Mucosa of descending colon (tissue), 3 donors: ENCODE measurements around the gene NUB1. TPM values are rescaled to one million over a fixed set of nuclear protein-coding genes. Genes with fewer than 3 reads are reported as not detected.

ENCODE experiments used
- ATAC-seq: fragments of 200-7000 bp; cut with Tn5 transposase; one replicate; pipeline ENCODE4 v1.9.1; 2020; ENCODE audit warnings: mild to moderate bottlenecking, moderate library complexity
- DNase-seq, 3 donors: peaks; one replicate each; pipeline ENCODE4 v3.0.0-alpha.2; 2020
- H3K36me3 ChIP-seq: fragments of 200-600 bp; one replicate; pipeline ENCODE4 v1.8.0; 2021; ENCODE audit warnings: low read depth, mild to moderate bottlenecking
- H3K4me1 ChIP-seq: fragments of 200-600 bp; one replicate; pipeline ENCODE4 v1.8.0; 2021; ENCODE audit warnings: low read depth, mild to moderate bottlenecking
- H3K4me3 ChIP-seq: fragments of 200-600 bp; one replicate; pipeline ENCODE4 v1.8.0; 2021; ENCODE audit warnings: mild to moderate bottlenecking
- H3K9me3 ChIP-seq: fragments of 200-600 bp; one replicate; pipeline ENCODE4 v1.8.0; 2021; ENCODE audit warnings: mild to moderate bottlenecking
- CTCF ChIP-seq: fragments of 200-600 bp; IDR thresholded peaks from one replicate; pipeline ENCODE4 v1.8.0; 2022; ENCODE audit warnings: antibody characterized with exemption, mild to moderate bottlenecking
- intact Hi-C, 2 donors: fragments of 100-400 bp; cut with DNase I in 1 of 2; cut with micrococcal nuclease in 1 of 2; formaldehyde crosslinking; loops; one replicate each; pipeline versions ENCODE4 v1.11.0 to v1.11.1; 2022; cut with DNase I, micrococcal nuclease
- total RNA-seq, 3 donors: library from RNA; stranded (reverse); fragmentation: NEBNext Ultra II Directional in 2 of 3; extraction: Animal tissue kit (Norgen Biotek cat#: 25700) in 2 of 3; gene quantifications; one replicate each; pipeline versions ENCODE4 v1.2.1 to v1.2.4, GENCODE V29; 2021 to 2023
- donor health status: DM: no; HTN: no; CAD: no; lungs with moderate emphysema.
- donor health status: DM: no; HTN: no; CAD: no.
- donor health status: DM: no; HTN: yes; CAD: no.

NUB1 gene
- total RNA-seq, 3 donors from 2014 or later: 66.2 to 77.5 (median 76.9) TPM

- Histone ChIP-seq H3K4me3 (no peak overlapping the region), H3K36me3 (no peaks in the 10 kb centered on the region), H3K4me1 (peaks cover 14% of the 10 kb centered on the region), H3K9me3 (no peaks in the 10 kb centered on the region)
- ATAC-seq (no peak), DNase-seq (peak in 2 of 3 donors; percentile 3 to 5)
- intact Hi-C loops: no loop called here
- TF ChIP-seq CTCF: no peak
Measured at GRCh38 chr7:151412318-151412717, 70.7 kb downstream of the NUB1 start.

GRCh38 chr7:151413241-151413640 is 71.6 kb downstream of the NUB1 start:
- Histone ChIP-seq H3K4me3 (no peak overlapping the region), H3K4me1 (peaks cover 14% of the 10 kb centered on the region), H3K9me3 (no peaks in the 10 kb centered on the region), H3K36me3 (no peaks in the 10 kb centered on the region)
- no peak for TF ChIP-seq CTCF
- no peak for ATAC-seq
- no peak for DNase-seq
- intact Hi-C loops: no loop called here

- no peaks in the 10 kb centered on the region for H3K4me1 ChIP-seq
- no peak overlapping the region for H3K4me3 ChIP-seq
- intact Hi-C loops: no loop called here
- no peaks in the 10 kb centered on the region for H3K36me3 ChIP-seq
- peaks cover 3% of the 10 kb centered on the region for H3K9me3 ChIP-seq
- DNase-seq: no peak
- no peak for TF ChIP-seq CTCF
- ATAC-seq: peak; percentile 38
Measured at GRCh38 chr7:151415375-151416105, 73.9 kb downstream of the NUB1 start.

GRCh38 chr7:151416112-151416940 is 74.7 kb downstream of the NUB1 start:
- no peak overlapping the region for H3K4me3 ChIP-seq
- H3K4me1 ChIP-seq: no peaks in the 10 kb centered on the region
- DNase-seq (no peak), ATAC-seq (no peak)
- peaks cover 3% of the 10 kb centered on the region for H3K9me3 ChIP-seq
- H3K36me3 ChIP-seq: no peaks in the 10 kb centered on the region
- TF ChIP-seq CTCF: no peak
- intact Hi-C loops: no loop called here

- H3K4me3 ChIP-seq: no peak overlapping the region
- no peak for ATAC-seq
- peaks cover 4% of the 10 kb centered on the region for H3K9me3 ChIP-seq
- no peak for TF ChIP-seq CTCF
- no peak for DNase-seq
- H3K36me3 ChIP-seq: no peaks in the 10 kb centered on the region
- intact Hi-C loops: no loop called here
- H3K4me1 ChIP-seq: no peaks in the 10 kb centered on the region
Measured at GRCh38 chr7:151416941-151417315, 75.3 kb downstream of the NUB1 start.
